WTC11 (cell line): ENCODE data around the gene MYOZ3. TPM values are rescaled to one million over a fixed set of nuclear protein-coding genes. Genes with fewer than 3 reads are reported as not detected.

Experiments used
- ATAC-seq: fragments of 200-7000 bp; cut with Tn5 transposase; 2 replicates; pipeline ENCODE4 v1.10.0; 2021; ENCODE audit warnings: mild to moderate bottlenecking, moderate library complexity
- CTCF ChIA-PET: fragments of 300-600 bp; sonication (Branson Sonifier 250); formaldehyde crosslinking; loops from one replicate; lab custom pipeline; 2021; ENCODE audit warnings: antibody characterized with exemption; lab: Charles Lee
- POLR2A ChIA-PET: fragments of 350-600 bp; sonication (Branson Sonifier 250); formaldehyde crosslinking; loops from one replicate; lab custom pipeline; 2021; ENCODE audit warnings: antibody characterized with exemption; lab: Charles Lee
- DNase-seq: peaks from one replicate; pipeline ENCODE4 v3.0.0; 2021; ENCODE audit warnings: low spot score
- H3K27ac Mint-ChIP-seq: 2 replicates; pipeline ENCODE4 v1.8.0; 2021; ENCODE audit warnings: mixed read lengths
- H3K27me3 Mint-ChIP-seq: 2 replicates; pipeline ENCODE4 v1.8.0; 2021; ENCODE audit warnings: low read depth, mild to moderate bottlenecking, moderate library complexity, mixed read lengths
- H3K36me3 Mint-ChIP-seq: 2 replicates; pipeline ENCODE4 v1.8.0; 2021; ENCODE audit warnings: mixed read lengths
- H3K4me1 Mint-ChIP-seq: 2 replicates; pipeline ENCODE4 v1.8.0; 2022; ENCODE audit warnings: mixed read lengths
- H3K4me3 Mint-ChIP-seq: 2 replicates; pipeline ENCODE4 v1.8.0; 2021; ENCODE audit warnings: mild to moderate bottlenecking, moderate library complexity, mixed read lengths
- H3K9me3 Mint-ChIP-seq: 2 replicates; pipeline ENCODE4 v1.8.0; 2021; ENCODE audit warnings: mixed read lengths
- ARID4B ChIP-seq: sonication (generic); formaldehyde crosslinking; IDR thresholded peaks from 2 replicates; pipeline ENCODE4 v1.8.0; 2023; ENCODE audit warnings: missing genetic modification reagents, mild to moderate bottlenecking, borderline replicate concordance
- ATF1 ChIP-seq: sonication (generic); formaldehyde crosslinking; IDR thresholded peaks from 2 replicates; pipeline ENCODE4 v1.8.1; 2023; ENCODE audit warnings: mild to moderate bottlenecking, moderate library complexity, missing genetic modification reagents
- CBFB ChIP-seq: sonication (generic); formaldehyde crosslinking; IDR thresholded peaks from 2 replicates; pipeline ENCODE4 v1.8.1; 2022; ENCODE audit warnings: mild to moderate bottlenecking, low read depth, missing genetic modification reagents
- EMX1 ChIP-seq: fragments of 250-450 bp; sonication (Bioruptor Pico); IDR thresholded peaks from 2 replicates; pipeline ENCODE4 v1.8.0; 2021; ENCODE audit warnings: mild to moderate bottlenecking
- FOXP4 ChIP-seq: sonication (generic); formaldehyde crosslinking; IDR thresholded peaks from 2 replicates; pipeline ENCODE4 v1.8.0; 2022; ENCODE audit warnings: mild to moderate bottlenecking, missing genetic modification reagents
- HMGA2 ChIP-seq: fragments of 250-450 bp; sonication (Bioruptor Pico); IDR thresholded peaks from 2 replicates; pipeline ENCODE4 v1.4.0; 2021; ENCODE audit warnings: mild to moderate bottlenecking, moderate library complexity
- IRF2 ChIP-seq: sonication (generic); formaldehyde crosslinking; IDR thresholded peaks from 2 replicates; pipeline ENCODE4 v1.8.0; 2022; ENCODE audit warnings: low read depth, missing genetic modification reagents, borderline replicate concordance
- NFATC4 ChIP-seq: fragments of 250-450 bp; sonication (Bioruptor Pico); IDR thresholded peaks from 2 replicates; pipeline ENCODE4 v1.9.0; 2021; ENCODE audit warnings: mild to moderate bottlenecking
- NR1H2 ChIP-seq: sonication (generic); formaldehyde crosslinking; IDR thresholded peaks from 2 replicates; pipeline ENCODE4 v1.9.0; 2021; ENCODE audit warnings: mild to moderate bottlenecking, moderate library complexity, missing genetic modification reagents
- PREB ChIP-seq: sonication (generic); formaldehyde crosslinking; IDR thresholded peaks from 2 replicates; pipeline ENCODE4 v1.8.1; 2022; ENCODE audit warnings: mild to moderate bottlenecking, missing genetic modification reagents, moderate library complexity, borderline replicate concordance
- PRRX2 ChIP-seq: fragments of 250-450 bp; sonication (Bioruptor Pico); IDR thresholded peaks from 2 replicates; pipeline ENCODE4 v1.8.0; 2021; ENCODE audit warnings: mild to moderate bottlenecking
- RORB ChIP-seq: fragments of 250-450 bp; sonication (Bioruptor Pico); IDR thresholded peaks from 2 replicates; pipeline ENCODE4 v1.9.0; 2021; ENCODE audit warnings: mild to moderate bottlenecking
- SP1 ChIP-seq: sonication (generic); formaldehyde crosslinking; conservative IDR thresholded peaks from 2 replicates; pipeline ENCODE4 v1.8.1; 2022; ENCODE audit warnings: missing genetic modification reagents
- TEAD4 ChIP-seq: sonication (generic); formaldehyde crosslinking; IDR thresholded peaks from 2 replicates; pipeline ENCODE4 v1.8.0; 2022; ENCODE audit warnings: mild to moderate bottlenecking, missing genetic modification reagents
- ZBTB43 ChIP-seq: sonication (generic); formaldehyde crosslinking; IDR thresholded peaks from 2 replicates; pipeline ENCODE4 v1.8.1; 2023; ENCODE audit warnings: mild to moderate bottlenecking, missing genetic modification reagents
- ZNF121 ChIP-seq: sonication (generic); formaldehyde crosslinking; IDR thresholded peaks from 2 replicates; pipeline ENCODE4 v1.8.0; 2023; ENCODE audit warnings: missing genetic modification reagents
- total RNA-seq: library from RNA; stranded (reverse); gene quantifications from 3 replicates; pipeline ENCODE4 v1.2.3, GENCODE V29; 2021
- TF ChIP-seq, protein P1 (sequence below): sonication (generic); formaldehyde crosslinking; IDR thresholded peaks from 2 replicates; pipeline ENCODE4 v1.8.1; 2022; ENCODE audit warnings: missing genetic modification reagents, borderline replicate concordance
- TF ChIP-seq, protein P2 (sequence below): fragments of 250-450 bp; sonication (Bioruptor Pico); conservative IDR thresholded peaks from 2 replicates; pipeline ENCODE4 v1.9.0; 2021; ENCODE audit warnings: mild to moderate bottlenecking
- TF ChIP-seq, protein P3 (sequence below): fragments of 250-450 bp; sonication (Bioruptor Pico); IDR thresholded peaks from 2 replicates; pipeline ENCODE4 v1.9.0; 2021; ENCODE audit warnings: mild to moderate bottlenecking

The MYOZ3 gene
- total RNA-seq, 1 experiment from 2014 or later = 13.7 TPM

DNA sequence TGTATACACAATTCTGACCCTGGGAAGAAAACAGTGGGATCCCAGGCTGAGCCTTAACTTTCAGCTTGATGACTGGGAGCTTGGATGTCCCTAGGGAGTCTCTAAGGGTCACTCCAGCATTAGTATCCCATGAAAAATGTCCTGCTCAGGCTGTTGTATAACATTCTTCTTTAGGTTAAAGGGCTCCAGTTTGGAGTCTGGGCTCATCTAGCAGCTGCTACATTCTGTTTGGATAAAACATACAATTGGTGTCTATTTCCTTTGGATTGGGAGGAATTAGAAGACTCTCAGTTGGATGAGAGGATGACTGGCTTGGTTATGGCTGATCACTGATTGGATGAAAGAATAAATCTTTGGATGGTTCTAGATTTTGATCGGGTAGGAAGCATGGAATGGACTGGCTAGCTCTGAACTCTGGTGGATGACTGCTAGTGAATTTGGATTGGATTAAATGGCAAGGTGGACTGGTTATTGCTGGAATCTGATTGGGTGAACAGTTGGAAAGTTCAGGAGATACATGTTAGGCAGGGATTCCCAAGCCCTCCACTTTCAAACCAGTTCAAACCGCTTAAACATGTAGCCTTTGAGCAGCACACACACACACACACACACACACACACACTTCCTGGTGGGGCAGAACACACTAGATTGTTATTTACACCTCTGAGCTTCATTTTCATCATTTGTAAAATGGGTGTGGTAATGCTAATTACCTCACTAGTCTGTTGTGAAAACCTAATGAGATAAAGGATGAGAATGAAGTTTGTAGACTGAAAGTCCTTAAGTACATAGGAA is 7.1 kb upstream of the MYOZ3 start:
- Mint-ChIP-seq H3K36me3 (no peaks in the 10 kb centered on the region), H3K27ac (no peak overlapping the region), H3K4me1 (peaks cover 22% of the 10 kb centered on the region), H3K9me3 (no peaks in the 10 kb centered on the region), H3K27me3 (peaks cover 8% of the 10 kb centered on the region), H3K4me3 (no peak overlapping the region)
- no peak for DNase-seq
- no peak for ATAC-seq
- POLR2A ChIA-PET = no interaction called here
- TF ChIP-seq, protein P1, sequence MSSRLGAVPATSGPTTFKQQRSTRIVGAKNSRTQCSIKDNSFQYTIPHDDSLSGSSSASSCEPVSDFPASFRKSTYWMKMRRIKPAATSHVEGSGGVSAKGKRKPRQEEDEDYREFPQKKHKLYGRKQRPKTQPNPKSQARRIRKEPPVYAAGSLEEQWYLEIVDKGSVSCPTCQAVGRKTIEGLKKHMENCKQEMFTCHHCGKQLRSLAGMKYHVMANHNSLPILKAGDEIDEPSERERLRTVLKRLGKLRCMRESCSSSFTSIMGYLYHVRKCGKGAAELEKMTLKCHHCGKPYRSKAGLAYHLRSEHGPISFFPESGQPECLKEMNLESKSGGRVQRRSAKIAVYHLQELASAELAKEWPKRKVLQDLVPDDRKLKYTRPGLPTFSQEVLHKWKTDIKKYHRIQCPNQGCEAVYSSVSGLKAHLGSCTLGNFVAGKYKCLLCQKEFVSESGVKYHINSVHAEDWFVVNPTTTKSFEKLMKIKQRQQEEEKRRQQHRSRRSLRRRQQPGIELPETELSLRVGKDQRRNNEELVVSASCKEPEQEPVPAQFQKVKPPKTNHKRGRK = no peak
- TF ChIP-seq PRRX2 (CRISPR knock-in tag) (no peak), ZBTB43 (CRISPR knock-in tag) (no peak), NFATC4 (CRISPR knock-in tag) (no peak), CBFB (CRISPR knock-in tag) (no peak), FOXP4 (CRISPR knock-in tag) (no peak), IRF2 (no peak), RORB (CRISPR knock-in tag) (no peak), TEAD4 (CRISPR knock-in tag) (no peak), HMGA2 (CRISPR knock-in tag) (no peak), ARID4B (no peak), ATF1 (CRISPR knock-in tag) (no peak), NR1H2 (no peak), PREB (CRISPR knock-in tag) (no peak), EMX1 (no peak), ZNF121 (CRISPR knock-in tag) (no peak), SP1 (CRISPR knock-in tag) (no peak)
- TF ChIP-seq, protein P2, sequence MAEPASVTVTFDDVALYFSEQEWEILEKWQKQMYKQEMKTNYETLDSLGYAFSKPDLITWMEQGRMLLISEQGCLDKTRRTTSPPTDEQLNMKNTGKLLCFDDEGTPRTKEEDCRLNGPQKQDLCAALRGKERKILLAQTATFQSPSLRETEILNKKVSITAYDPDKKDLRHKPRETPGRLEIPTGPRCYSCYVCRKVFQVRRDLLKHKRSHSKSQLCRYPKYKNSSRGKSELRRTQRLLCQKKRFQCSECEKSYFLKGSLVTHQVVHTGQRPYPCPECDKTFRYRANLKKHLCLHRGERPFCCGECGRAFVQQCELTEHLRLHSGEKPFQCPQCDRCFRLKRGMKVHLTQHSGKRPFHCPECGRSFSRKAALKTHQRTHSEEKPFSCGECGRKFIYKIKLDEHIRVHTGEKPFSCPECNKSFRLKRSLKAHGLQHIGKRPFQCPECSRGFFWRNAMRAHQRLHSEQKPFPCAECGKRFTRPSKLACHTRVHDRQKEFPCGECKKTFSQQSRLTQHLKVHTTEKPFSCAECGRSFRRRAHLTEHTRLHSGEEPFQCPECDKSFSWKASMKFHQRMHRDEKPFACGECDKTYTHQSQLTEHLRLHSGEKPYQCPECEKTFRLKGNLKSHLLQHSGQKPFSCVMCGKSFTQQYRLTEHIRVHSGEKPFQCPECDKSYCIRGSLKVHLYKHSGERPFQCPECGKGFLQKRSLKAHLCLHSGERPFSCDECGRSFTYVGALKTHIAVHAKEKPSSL (CRISPR knock-in tag) = no peak
- TF ChIP-seq, protein P3, sequence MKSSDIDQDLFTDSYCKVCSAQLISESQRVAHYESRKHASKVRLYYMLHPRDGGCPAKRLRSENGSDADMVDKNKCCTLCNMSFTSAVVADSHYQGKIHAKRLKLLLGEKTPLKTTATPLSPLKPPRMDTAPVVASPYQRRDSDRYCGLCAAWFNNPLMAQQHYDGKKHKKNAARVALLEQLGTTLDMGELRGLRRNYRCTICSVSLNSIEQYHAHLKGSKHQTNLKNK = no peak
- TF ChIP-seq, all 79 proteins: peak for 0
- CTCF ChIA-PET = interaction anchor here (0.6 to 5.6 kb wide), 10 partner anchors 7 to 196 kb away, joined by 3 to 59 read pairs (median 5); partner anchors contain the start of gene MYOZ3
